ENCODE measurements around the gene BCAM. TPM values are rescaled to one million over a fixed set of nuclear protein-coding genes. Genes with fewer than 3 reads are reported as not detected.

The BCAM gene
- total RNA-seq, 4 donors from 2014 or later, result 32.2 to 40.2 (median 37.1) TPM

DNA sequence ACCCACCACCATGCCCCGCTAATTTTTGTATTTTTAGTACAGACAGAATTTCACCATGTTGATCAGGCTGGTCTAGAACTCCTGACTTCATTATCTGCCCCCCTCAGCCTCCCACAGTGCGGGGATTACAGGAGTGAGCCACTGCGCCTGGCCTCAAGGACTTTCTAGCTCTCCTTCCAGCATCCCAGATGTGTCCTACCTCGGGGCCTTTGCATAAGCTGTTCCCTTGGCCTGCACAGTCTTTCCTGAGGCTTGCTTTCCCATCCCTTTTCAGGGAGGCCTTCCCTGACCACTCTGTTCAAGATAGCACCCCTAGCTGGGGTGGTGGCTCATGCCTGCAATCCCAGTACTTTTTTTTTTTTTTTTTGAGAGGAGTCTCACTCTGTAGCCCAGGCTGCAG, 14.3 kb upstream of the BCAM start:
- H3K27me3 ChIP-seq, result no peaks in the 10 kb centered on the region
- H3K27ac ChIP-seq, result no peak overlapping the region
- TF ChIP-seq, protein P1, sequence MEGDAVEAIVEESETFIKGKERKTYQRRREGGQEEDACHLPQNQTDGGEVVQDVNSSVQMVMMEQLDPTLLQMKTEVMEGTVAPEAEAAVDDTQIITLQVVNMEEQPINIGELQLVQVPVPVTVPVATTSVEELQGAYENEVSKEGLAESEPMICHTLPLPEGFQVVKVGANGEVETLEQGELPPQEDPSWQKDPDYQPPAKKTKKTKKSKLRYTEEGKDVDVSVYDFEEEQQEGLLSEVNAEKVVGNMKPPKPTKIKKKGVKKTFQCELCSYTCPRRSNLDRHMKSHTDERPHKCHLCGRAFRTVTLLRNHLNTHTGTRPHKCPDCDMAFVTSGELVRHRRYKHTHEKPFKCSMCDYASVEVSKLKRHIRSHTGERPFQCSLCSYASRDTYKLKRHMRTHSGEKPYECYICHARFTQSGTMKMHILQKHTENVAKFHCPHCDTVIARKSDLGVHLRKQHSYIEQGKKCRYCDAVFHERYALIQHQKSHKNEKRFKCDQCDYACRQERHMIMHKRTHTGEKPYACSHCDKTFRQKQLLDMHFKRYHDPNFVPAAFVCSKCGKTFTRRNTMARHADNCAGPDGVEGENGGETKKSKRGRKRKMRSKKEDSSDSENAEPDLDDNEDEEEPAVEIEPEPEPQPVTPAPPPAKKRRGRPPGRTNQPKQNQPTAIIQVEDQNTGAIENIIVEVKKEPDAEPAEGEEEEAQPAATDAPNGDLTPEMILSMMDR (IDR thresholded peaks at IDR 0.05), result no peak
- no peak for TF ChIP-seq POLR2A (IDR thresholded peaks at IDR 0.05)
- H3K4me3 ChIP-seq, result no peak overlapping the region
- peaks cover 0 to 52% (median 0%) of the 10 kb centered on the region in 3 donors for H3K36me3 ChIP-seq
- H3K9me3 ChIP-seq, result no peaks in the 10 kb centered on the region
- DNase-seq, result no peak
- H3K4me1 ChIP-seq, result peaks cover 0 to 10% (median 0%) of the 10 kb centered on the region in 4 donors

DNA sequence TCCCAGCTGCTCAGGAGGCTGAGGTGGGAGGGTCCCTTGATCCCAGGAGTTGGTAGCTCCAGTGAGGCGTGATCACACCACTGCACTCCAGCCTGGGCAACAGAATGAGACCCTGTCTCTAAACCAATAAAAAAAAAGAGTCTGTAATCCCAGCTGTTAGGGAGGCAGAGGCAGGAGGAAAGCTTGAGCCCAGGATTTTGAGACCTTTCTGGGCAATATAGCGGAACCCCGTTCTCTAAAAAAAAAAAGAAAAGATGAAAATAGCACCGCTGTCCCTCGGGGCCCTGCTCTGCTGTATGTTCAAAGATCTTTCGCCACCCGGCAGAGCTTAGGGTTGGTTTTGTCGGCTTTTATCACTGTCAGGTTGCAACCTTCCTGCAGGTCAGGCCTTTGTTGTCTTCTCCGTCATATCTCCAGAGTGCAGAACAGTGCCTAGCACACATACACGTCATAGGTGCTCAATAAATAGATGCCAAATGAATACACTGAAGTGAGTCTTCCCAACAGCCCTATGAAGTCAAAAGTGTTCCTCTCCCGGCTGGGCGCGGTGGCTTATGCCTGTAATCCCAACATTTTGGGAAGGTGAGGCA, 13.4 kb upstream of the BCAM start:
- Histone ChIP-seq H3K4me1 (peaks cover 0 to 16% (median 0%) of the 10 kb centered on the region in 4 donors), H3K27ac (no peak overlapping the region), H3K27me3 (no peaks in the 10 kb centered on the region), H3K9me3 (no peaks in the 10 kb centered on the region), H3K36me3 (peaks cover 0 to 49% (median 0%) of the 10 kb centered on the region in 3 donors), H3K4me3 (no peak overlapping the region)
- TF ChIP-seq POLR2A (IDR thresholded peaks at IDR 0.05), result no peak
- TF ChIP-seq, protein P1 (IDR thresholded peaks at IDR 0.05), result no peak
- no peak for DNase-seq

GRCh38 chr19:44796701-44797115, 12.2 kb upstream of the BCAM start:
- Histone ChIP-seq H3K27ac (peak overlapping the region in 2 of 4 donors; percentile 42 to 49), H3K27me3 (no peaks in the 10 kb centered on the region), H3K4me1 (peaks cover 0 to 16% (median 0%) of the 10 kb centered on the region in 4 donors), H3K36me3 (peaks cover 0 to 42% (median 0%) of the 10 kb centered on the region in 3 donors), H3K4me3 (no peak overlapping the region), H3K9me3 (no peaks in the 10 kb centered on the region)
- TF ChIP-seq, protein P1 (IDR thresholded peaks at IDR 0.05), result no peak
- no peak for TF ChIP-seq POLR2A (IDR thresholded peaks at IDR 0.05)
- DNase-seq, result peak in 2 of 3 donors; percentile 30 to 62

DNA sequence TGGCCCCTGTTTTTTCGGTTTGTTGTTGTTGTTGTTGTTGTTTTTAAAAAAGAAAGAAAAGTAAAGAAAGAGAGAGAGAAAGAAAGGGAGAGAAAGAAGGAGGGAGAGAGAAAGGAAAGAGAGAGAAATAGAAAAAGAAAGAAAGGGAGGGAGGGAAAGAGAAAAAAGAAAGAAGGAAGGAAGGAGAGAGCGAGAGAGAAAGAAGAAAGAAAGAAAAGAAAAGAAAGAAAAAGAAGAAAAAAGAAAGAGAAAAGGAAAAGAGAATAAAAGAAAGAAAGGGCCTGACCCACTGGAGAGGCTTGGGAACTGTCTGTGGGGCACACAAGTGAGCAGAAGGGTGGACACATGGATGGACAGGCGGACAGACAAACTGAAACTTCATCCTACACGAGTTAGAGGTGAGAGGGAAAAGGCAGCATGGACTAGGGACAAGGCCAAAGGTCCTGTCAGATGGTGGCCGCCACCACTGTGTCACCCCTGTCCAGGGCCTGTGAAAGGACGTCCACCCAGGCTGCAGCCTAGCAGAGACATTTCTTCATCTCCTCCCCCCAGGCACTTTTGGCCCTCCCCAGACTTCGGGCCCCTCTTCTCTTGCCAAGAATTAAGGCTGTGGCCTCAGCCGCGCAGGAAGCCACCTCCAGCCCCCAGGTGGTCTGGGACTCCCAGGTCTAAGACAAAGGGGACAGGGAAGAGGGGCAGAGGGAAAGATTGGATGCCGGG, 9.1 kb upstream of the BCAM start:
- peaks cover 0 to 16% (median 0%) of the 10 kb centered on the region in 4 donors for H3K4me1 ChIP-seq
- no peak overlapping the region for H3K27ac ChIP-seq
- no peak overlapping the region for H3K4me3 ChIP-seq
- H3K27me3 ChIP-seq, result no peaks in the 10 kb centered on the region
- H3K36me3 ChIP-seq, result peaks cover 0 to 26% (median 0%) of the 10 kb centered on the region in 3 donors
- TF ChIP-seq POLR2A (IDR thresholded peaks at IDR 0.05), result no peak
- TF ChIP-seq, protein P1 (IDR thresholded peaks at IDR 0.05), result no peak
- no peaks in the 10 kb centered on the region for H3K9me3 ChIP-seq
- no peak for DNase-seq

DNA sequence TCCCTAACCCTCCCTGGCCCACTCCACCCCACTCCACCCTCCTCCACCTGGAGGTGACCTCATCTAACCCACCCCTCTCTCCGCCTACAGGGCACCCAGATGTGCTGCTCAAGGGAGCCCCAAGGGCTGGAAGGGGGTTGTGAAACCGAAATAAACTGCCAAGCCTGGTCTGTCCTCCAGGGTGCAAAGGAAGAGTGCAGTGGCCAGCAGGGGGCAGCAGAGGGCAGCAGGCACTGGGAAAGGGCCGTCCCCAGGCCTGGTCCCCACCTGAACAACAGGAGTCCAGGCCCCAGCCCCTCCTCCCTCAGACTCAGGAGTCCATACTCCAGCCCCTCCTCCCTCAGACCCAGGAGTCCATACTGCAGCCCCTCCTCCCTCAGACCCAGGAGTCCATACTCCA, 8.4 kb upstream of the BCAM start:
- H3K36me3 ChIP-seq, result peaks cover 0 to 19% (median 0%) of the 10 kb centered on the region in 3 donors
- peak; percentile 68 to 92 (median 88) for DNase-seq
- no peak for TF ChIP-seq POLR2A (IDR thresholded peaks at IDR 0.05)
- TF ChIP-seq, protein P1 (IDR thresholded peaks at IDR 0.05), result peak; percentile 69 to 95 (median 90)

More for the DNA sequence above, 8.4 kb upstream of the BCAM start:
- H3K4me1 ChIP-seq, result peaks cover 0 to 16% (median 0%) of the 10 kb centered on the region in 4 donors
- H3K4me3 ChIP-seq, result no peak overlapping the region
- H3K9me3 ChIP-seq, result no peaks in the 10 kb centered on the region
- no peak overlapping the region for H3K27ac ChIP-seq
- H3K27me3 ChIP-seq, result no peaks in the 10 kb centered on the region
